Upper lobe of left lung (tissue), 6 donors: ENCODE results near the gene LRRC3C. TPM values are rescaled to one million over a fixed set of nuclear protein-coding genes. Genes with fewer than 3 reads are reported as not detected.

Experiments
- ATAC-seq, 2 donors: fragments of 200-7000 bp; cut with Tn5 transposase; one replicate each; pipeline ENCODE4 v1.9.1; 2022; ENCODE audit warnings: mild to moderate bottlenecking in 2 of 2, moderate library complexity in 2 of 2; ENCODE audit not compliant: low FRiP score in 2 of 2
- DNase-seq, 2 donors: peaks; one replicate each; pipeline ENCODE4 v3.0.0-alpha.2; 2019 to 2020
- H3K27ac ChIP-seq, 4 donors: fragments of 200-600 bp; sonication (generic); one replicate each; pipeline ENCODE4 v1.5.1; 2016 to 2019
- H3K27me3 ChIP-seq, 4 donors: fragments of 200-600 bp; sonication (generic); one replicate each; pipeline ENCODE4 v1.5.1; 2017 to 2019
- H3K36me3 ChIP-seq, 4 donors: fragments of 200-600 bp; sonication (generic); one replicate each; pipeline ENCODE4 v1.5.1; 2016 to 2019
- H3K4me1 ChIP-seq, 4 donors: fragments of 200-600 bp; sonication (generic); one replicate each; pipeline ENCODE4 v1.5.1; 2018 to 2019
- H3K4me3 ChIP-seq, 4 donors: fragments of 200-600 bp; sonication (generic); one replicate each; pipeline ENCODE4 v1.5.1; 2017 to 2019; ENCODE audit warnings: mild to moderate bottlenecking in 2 of 4, moderate library complexity in 1 of 4
- H3K9me3 ChIP-seq, 4 donors: fragments of 200-600 bp; sonication (generic); one replicate each; pipeline ENCODE4 v1.5.1; 2018 to 2019
- EP300 ChIP-seq, 4 donors: sonication (generic); formaldehyde crosslinking; IDR thresholded peaks; one replicate each; pipeline ENCODE4 v1.5.1; 2017; ENCODE audit warnings: antibody characterized with exemption in 4 of 4, control low read depth in 2 of 4
- POLR2A ChIP-seq, 4 donors: fragments of 450-650 bp; IDR thresholded peaks; one replicate each; pipeline ENCODE4 v1.5.1; 2016 to 2017; ENCODE audit warnings: antibody characterized with exemption in 4 of 4, mild to moderate bottlenecking in 2 of 4
- POLR2AphosphoS5 ChIP-seq, 2 donors: sonication (generic); formaldehyde crosslinking; IDR thresholded peaks; one replicate each; pipeline ENCODE4 v1.5.1; 2017; ENCODE audit warnings: antibody characterized with exemption in 2 of 2
- WGBS, 2 donors: methylation state at CpG; one replicate each; pipeline ENCODE4 v1.1.5; 2017 to 2018; 5-methylcytosine and 5-hydroxymethylcytosine counted together
- total RNA-seq, 6 donors: library from RNA; depleted of rRNA in 4 of 6; stranded (reverse); fragments of >200 nt in 4 of 6; gene quantifications; one replicate each; pipeline versions ENCODE4 v1.1.0 to v1.2.1, GENCODE V29; 2016 to 2021
- TF ChIP-seq, protein P1 (sequence below), 6 experiments: fragments of 450-650 bp in 4 of 6; fragments of 200-600 bp in 2 of 6; sonication (generic) in 2 of 6; IDR thresholded peaks; one replicate each; pipeline ENCODE4 v1.5.1; 2016 to 2019; ENCODE audit warnings: antibody characterized with exemption in 6 of 6
- donor health status: DM: no; HTN: no; CAD: no; lungs with moderate emphysema.
- donor health status: DM: no; HTN: yes; CAD: no; lungs with severe emphysema.

The LRRC3C gene
- total RNA-seq, 6 donors from 2014 or later = not detected

DNA sequence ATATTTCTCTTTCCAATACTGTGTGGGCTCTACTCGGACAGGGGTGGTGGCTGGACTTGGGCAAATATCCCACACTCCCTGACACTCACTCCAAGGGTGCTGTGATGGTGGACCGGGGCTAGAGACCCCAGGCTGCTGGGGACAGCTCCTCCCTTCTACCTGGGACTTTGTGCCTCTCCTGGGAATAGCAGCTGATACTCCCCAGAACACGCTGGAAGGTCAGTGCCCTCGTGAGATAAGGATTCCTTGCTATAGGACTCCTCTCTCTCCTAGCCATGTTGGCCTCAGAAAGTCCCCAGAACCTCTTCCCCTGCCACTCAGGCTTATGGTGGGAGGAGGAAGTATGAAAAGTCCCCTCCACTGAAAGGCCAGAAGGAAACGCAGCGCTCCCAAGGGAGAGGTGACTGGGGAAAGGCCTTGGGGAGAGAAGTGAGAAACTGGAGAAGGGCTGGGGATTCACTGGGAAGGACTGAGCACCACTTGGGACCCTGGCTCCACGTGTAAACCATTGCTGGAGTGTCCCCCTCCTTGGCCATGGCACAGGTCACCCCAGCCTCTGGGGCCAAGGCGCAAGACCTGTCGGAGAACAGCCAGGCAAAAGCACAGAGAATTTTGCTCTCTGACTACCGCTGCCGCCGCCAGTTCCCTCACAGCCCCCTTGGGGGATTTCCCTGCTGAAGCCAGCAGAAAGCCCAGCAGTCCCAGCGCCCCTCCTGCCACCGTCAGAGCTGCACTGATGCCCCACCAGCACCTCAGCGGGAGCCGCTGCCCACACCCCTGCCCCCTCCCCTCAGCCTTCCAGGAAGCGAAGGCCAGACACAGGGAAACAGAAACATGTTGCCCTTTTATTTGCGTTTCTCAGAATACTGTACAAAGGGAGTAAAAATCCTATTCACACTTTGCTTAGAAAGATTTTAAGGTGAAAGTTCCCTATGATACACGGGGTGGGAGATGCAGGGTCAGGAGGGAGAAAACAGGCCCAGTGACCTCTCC, 7.0 kb upstream of the LRRC3C start:
- 77 to 79% methylated on average over 13 to 19 of the region's 19 CpGs for WGBS, 2 donors
- H3K4me1 ChIP-seq = peaks cover 4 to 19% (median 14%) of the 10 kb centered on the region in 4 donors
- H3K9me3 ChIP-seq = no peaks in the 10 kb centered on the region
- DNase-seq (peak in 1 of 2 donors; percentile 60), ATAC-seq (no peak)
- H3K36me3 ChIP-seq = peaks cover 16 to 53% (median 45%) of the 10 kb centered on the region in 4 donors
- H3K27ac ChIP-seq = no peak overlapping the region
- TF ChIP-seq, protein P1, sequence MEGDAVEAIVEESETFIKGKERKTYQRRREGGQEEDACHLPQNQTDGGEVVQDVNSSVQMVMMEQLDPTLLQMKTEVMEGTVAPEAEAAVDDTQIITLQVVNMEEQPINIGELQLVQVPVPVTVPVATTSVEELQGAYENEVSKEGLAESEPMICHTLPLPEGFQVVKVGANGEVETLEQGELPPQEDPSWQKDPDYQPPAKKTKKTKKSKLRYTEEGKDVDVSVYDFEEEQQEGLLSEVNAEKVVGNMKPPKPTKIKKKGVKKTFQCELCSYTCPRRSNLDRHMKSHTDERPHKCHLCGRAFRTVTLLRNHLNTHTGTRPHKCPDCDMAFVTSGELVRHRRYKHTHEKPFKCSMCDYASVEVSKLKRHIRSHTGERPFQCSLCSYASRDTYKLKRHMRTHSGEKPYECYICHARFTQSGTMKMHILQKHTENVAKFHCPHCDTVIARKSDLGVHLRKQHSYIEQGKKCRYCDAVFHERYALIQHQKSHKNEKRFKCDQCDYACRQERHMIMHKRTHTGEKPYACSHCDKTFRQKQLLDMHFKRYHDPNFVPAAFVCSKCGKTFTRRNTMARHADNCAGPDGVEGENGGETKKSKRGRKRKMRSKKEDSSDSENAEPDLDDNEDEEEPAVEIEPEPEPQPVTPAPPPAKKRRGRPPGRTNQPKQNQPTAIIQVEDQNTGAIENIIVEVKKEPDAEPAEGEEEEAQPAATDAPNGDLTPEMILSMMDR (IDR thresholded peaks at IDR 0.05) = no peak
- TF ChIP-seq POLR2AphosphoS5 (IDR thresholded peaks at IDR 0.05) (no peak), EP300 (IDR thresholded peaks at IDR 0.05) (no peak), POLR2A (IDR thresholded peaks at IDR 0.05) (no peak)
- H3K4me3 ChIP-seq = no peak overlapping the region
- no peaks in the 10 kb centered on the region for H3K27me3 ChIP-seq

DNA sequence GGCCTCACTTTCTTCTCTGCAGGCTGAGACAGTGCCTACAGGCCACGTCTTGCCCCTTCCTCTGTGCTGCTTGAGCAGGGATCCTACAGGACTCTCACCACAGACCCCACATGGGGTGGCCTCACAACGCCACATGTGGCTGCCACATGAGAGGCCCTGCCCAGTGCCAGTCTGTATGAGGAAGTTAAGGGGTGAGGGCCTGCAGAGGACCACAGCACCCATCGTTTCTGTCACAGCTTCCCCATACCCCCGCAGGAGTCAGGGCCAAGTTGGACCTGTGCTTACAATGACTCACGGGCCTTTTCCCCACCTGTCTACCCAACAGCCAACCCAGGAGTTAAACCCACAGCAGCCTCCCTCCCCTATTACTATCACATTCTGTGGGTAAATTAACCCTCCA, 6.2 kb upstream of the LRRC3C start:
- Histone ChIP-seq H3K4me1 (peaks cover 9 to 27% (median 22%) of the 10 kb centered on the region in 4 donors), H3K36me3 (peaks cover 16 to 53% (median 45%) of the 10 kb centered on the region in 4 donors), H3K4me3 (no peak overlapping the region), H3K27me3 (no peaks in the 10 kb centered on the region), H3K9me3 (no peaks in the 10 kb centered on the region), H3K27ac (no peak overlapping the region)
- ATAC-seq (no peak), DNase-seq (no peak)
- WGBS, 2 donors = 54 to 79% methylated on average over 3 to 5 of the region's 5 CpGs
- TF ChIP-seq POLR2A (IDR thresholded peaks at IDR 0.05) (no peak), POLR2AphosphoS5 (IDR thresholded peaks at IDR 0.05) (no peak), EP300 (IDR thresholded peaks at IDR 0.05) (no peak)
- TF ChIP-seq, protein P1 (IDR thresholded peaks at IDR 0.05) = no peak

- no peak for ATAC-seq
- no peak for DNase-seq
- Histone ChIP-seq H3K4me1 (peaks cover 14 to 33% (median 28%) of the 10 kb centered on the region in 4 donors), H3K4me3 (no peak overlapping the region), H3K9me3 (no peaks in the 10 kb centered on the region), H3K27me3 (no peaks in the 10 kb centered on the region), H3K27ac (no peak overlapping the region), H3K36me3 (peaks cover 16 to 53% (median 45%) of the 10 kb centered on the region in 4 donors)
- WGBS, 2 donors = 90 to 92% methylated on average over 6 of the region's 6 CpGs
- TF ChIP-seq POLR2AphosphoS5 (IDR thresholded peaks at IDR 0.05) = no peak
- TF ChIP-seq EP300 (IDR thresholded peaks at IDR 0.05) = no peak
- TF ChIP-seq, protein P1 (IDR thresholded peaks at IDR 0.05) = no peak
Measured at GRCh38 chr17:39922006-39922405, 5.5 kb upstream of the LRRC3C start.

DNA sequence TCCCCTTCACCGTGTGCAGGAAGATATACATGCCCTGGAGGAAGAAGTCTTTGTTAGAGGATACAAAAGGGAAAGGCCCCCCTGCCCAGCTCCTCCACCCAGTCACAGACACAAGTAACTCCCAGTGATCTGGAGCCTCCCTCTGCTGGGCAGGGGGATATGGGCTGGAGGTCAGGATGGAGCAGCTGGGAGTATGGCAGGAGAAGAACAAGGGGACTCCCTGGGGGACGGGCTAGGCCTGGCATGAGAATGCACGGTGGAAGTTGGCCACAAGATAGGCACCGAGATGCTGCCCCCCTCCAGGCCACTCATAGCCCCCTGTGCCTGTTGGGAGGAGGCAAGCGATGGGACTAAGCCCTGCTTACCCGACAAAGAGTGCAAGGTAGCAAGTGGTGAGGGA, 4.3 kb upstream of the LRRC3C start:
- no peaks in the 10 kb centered on the region for H3K9me3 ChIP-seq
- H3K27ac ChIP-seq = no peak overlapping the region
- no peak for DNase-seq
- H3K36me3 ChIP-seq = peaks cover 16 to 53% (median 45%) of the 10 kb centered on the region in 4 donors
- H3K4me1 ChIP-seq = peaks cover 17 to 39% (median 33%) of the 10 kb centered on the region in 4 donors
- 93 to 95% methylated on average over 5 to 6 of the region's 6 CpGs for WGBS, 2 donors
- no peaks in the 10 kb centered on the region for H3K27me3 ChIP-seq
- H3K4me3 ChIP-seq = no peak overlapping the region
- no peak for ATAC-seq
- TF ChIP-seq, protein P1 (IDR thresholded peaks at IDR 0.05) = no peak
- TF ChIP-seq POLR2AphosphoS5 (IDR thresholded peaks at IDR 0.05) (no peak), EP300 (IDR thresholded peaks at IDR 0.05) (no peak), POLR2A (IDR thresholded peaks at IDR 0.05) (no peak)
